Stimulated activated naive CD8-positive, alpha-beta T cell treated with anti-CD3 and anti-CD28 coated beads, Interleukin-15, Interleukin-2, amounts not matched to agents 100 ng/mL and 50 ng/mL, for 24 hours (primary cell): Measurements from ENCODE around the gene BLACAT1.
A peak's percentile ranks its signal among the peaks of the same experiment; 100 is the strongest.

Experiments
- H3K27ac Mint-ChIP-seq: one replicate; pipeline ENCODE4 v1.8.0; 2021; ENCODE audit warnings: mild to moderate bottlenecking, mixed read lengths
- H3K27me3 Mint-ChIP-seq: one replicate; pipeline ENCODE4 v1.8.0; 2021; ENCODE audit warnings: mixed read lengths
- H3K36me3 Mint-ChIP-seq: one replicate; pipeline ENCODE4 v1.8.0; 2021; ENCODE audit warnings: low read depth, mixed read lengths
- H3K4me1 Mint-ChIP-seq: one replicate; pipeline ENCODE4 v1.8.0; 2021; ENCODE audit warnings: low read depth, mixed read lengths
- H3K4me3 Mint-ChIP-seq: one replicate; pipeline ENCODE4 v1.8.0; 2021; ENCODE audit warnings: mild to moderate bottlenecking, mixed read lengths
- H3K9me3 Mint-ChIP-seq: one replicate; pipeline ENCODE4 v1.8.0; 2021; ENCODE audit warnings: mixed read lengths

The BLACAT1 gene

GRCh38 chr1:205455581-205456382 is at the start of gene BLACAT1:
TSS of gene BLACAT1 (minus strand) at chr1:205456045.
- H3K27me3 Mint-ChIP-seq, result peaks cover 75% of the 10 kb centered on the region
- no peaks in the 10 kb centered on the region for H3K9me3 Mint-ChIP-seq
- H3K27ac Mint-ChIP-seq, result no peak within 1 kb of the TSS
- no peaks in the 10 kb centered on the region for H3K36me3 Mint-ChIP-seq
- peak within 1 kb of the TSS; percentile 70 for H3K4me3 Mint-ChIP-seq
- peaks cover 15% of the 10 kb centered on the region for H3K4me1 Mint-ChIP-seq

GRCh38 chr1:205505076-205505729 is 49.4 kb upstream of the BLACAT1 start:
- H3K36me3 Mint-ChIP-seq, result no peaks in the 10 kb centered on the region

GRCh38 chr1:205504311-205505075 is 48.6 kb upstream of the BLACAT1 start, which contains the start of gene CDK18:
TSS of gene CDK18 (plus strand) at chr1:205504669. CDS start at chr1:205523168, 18,499 bp downstream.
- peaks cover 13% of the 10 kb centered on the region for H3K4me1 Mint-ChIP-seq
- H3K27ac Mint-ChIP-seq, result no peak within 1 kb of the TSS
- H3K9me3 Mint-ChIP-seq, result no peaks in the 10 kb centered on the region
- no peaks in the 10 kb centered on the region for H3K27me3 Mint-ChIP-seq
- no peaks in the 10 kb centered on the region for H3K36me3 Mint-ChIP-seq
- H3K4me3 Mint-ChIP-seq, result peak within 1 kb of the TSS; percentile 74

More at GRCh38 chr1:205505076-205505729, 49.4 kb upstream of the BLACAT1 start:
- H3K27ac Mint-ChIP-seq, result no peak overlapping the region
- peak overlapping the region; percentile 74 for H3K4me3 Mint-ChIP-seq
- no peaks in the 10 kb centered on the region for H3K9me3 Mint-ChIP-seq
- no peaks in the 10 kb centered on the region for H3K27me3 Mint-ChIP-seq
- H3K4me1 Mint-ChIP-seq, result peaks cover 13% of the 10 kb centered on the region

GRCh38 chr1:205502992-205503391 is 47.1 kb upstream of the BLACAT1 start:
- Mint-ChIP-seq H3K27ac (no peak overlapping the region), H3K27me3 (no peaks in the 10 kb centered on the region), H3K9me3 (no peaks in the 10 kb centered on the region), H3K36me3 (no peaks in the 10 kb centered on the region), H3K4me1 (peaks cover 13% of the 10 kb centered on the region), H3K4me3 (no peak overlapping the region)

- H3K36me3 Mint-ChIP-seq, result no peaks in the 10 kb centered on the region
- H3K27me3 Mint-ChIP-seq, result no peaks in the 10 kb centered on the region
- H3K27ac Mint-ChIP-seq, result no peak overlapping the region
- peaks cover 13% of the 10 kb centered on the region for H3K4me1 Mint-ChIP-seq
- H3K9me3 Mint-ChIP-seq, result no peaks in the 10 kb centered on the region
- no peak overlapping the region for H3K4me3 Mint-ChIP-seq
Measured at GRCh38 chr1:205502111-205502810, 46.4 kb upstream of the BLACAT1 start.

- H3K27ac Mint-ChIP-seq, result no peak overlapping the region
- no peaks in the 10 kb centered on the region for H3K36me3 Mint-ChIP-seq
- H3K4me3 Mint-ChIP-seq, result no peak overlapping the region
- H3K4me1 Mint-ChIP-seq, result peaks cover 13% of the 10 kb centered on the region
- peaks cover 2% of the 10 kb centered on the region for H3K27me3 Mint-ChIP-seq
- H3K9me3 Mint-ChIP-seq, result no peaks in the 10 kb centered on the region
Measured at GRCh38 chr1:205500240-205501233, 44.7 kb upstream of the BLACAT1 start.

- H3K27me3 Mint-ChIP-seq, result peaks cover 2% of the 10 kb centered on the region
- H3K4me1 Mint-ChIP-seq, result peaks cover 5% of the 10 kb centered on the region
- H3K27ac Mint-ChIP-seq, result no peak overlapping the region
- H3K36me3 Mint-ChIP-seq, result no peaks in the 10 kb centered on the region
- no peak overlapping the region for H3K4me3 Mint-ChIP-seq
- no peaks in the 10 kb centered on the region for H3K9me3 Mint-ChIP-seq
Measured at GRCh38 chr1:205499789-205500188, 43.9 kb upstream of the BLACAT1 start.

GRCh38 chr1:205497351-205497750 is 41.5 kb upstream of the BLACAT1 start:
- H3K27ac Mint-ChIP-seq, result no peak overlapping the region
- peaks cover 21% of the 10 kb centered on the region for H3K27me3 Mint-ChIP-seq
- H3K36me3 Mint-ChIP-seq, result no peaks in the 10 kb centered on the region
- H3K9me3 Mint-ChIP-seq, result no peaks in the 10 kb centered on the region
- H3K4me3 Mint-ChIP-seq, result no peak overlapping the region
- no peaks in the 10 kb centered on the region for H3K4me1 Mint-ChIP-seq

GRCh38 chr1:205496661-205497060 is 40.8 kb upstream of the BLACAT1 start:
- H3K4me3 Mint-ChIP-seq, result no peak overlapping the region

GRCh38 chr1:205495237-205495823 is 39.5 kb upstream of the BLACAT1 start:
- Mint-ChIP-seq H3K36me3 (no peaks in the 10 kb centered on the region), H3K9me3 (no peaks in the 10 kb centered on the region), H3K27me3 (peaks cover 36% of the 10 kb centered on the region), H3K4me3 (no peak overlapping the region), H3K27ac (no peak overlapping the region), H3K4me1 (no peaks in the 10 kb centered on the region)

More at GRCh38 chr1:205496661-205497060, 40.8 kb upstream of the BLACAT1 start:
- Mint-ChIP-seq H3K9me3 (no peaks in the 10 kb centered on the region), H3K36me3 (no peaks in the 10 kb centered on the region), H3K27me3 (peaks cover 28% of the 10 kb centered on the region), H3K27ac (no peak overlapping the region), H3K4me1 (no peaks in the 10 kb centered on the region)

- no peaks in the 10 kb centered on the region for H3K36me3 Mint-ChIP-seq
Measured at GRCh38 chr1:205494115-205494514, 38.3 kb upstream of the BLACAT1 start.

GRCh38 chr1:205493241-205494085 is 37.6 kb upstream of the BLACAT1 start:
- Mint-ChIP-seq H3K36me3 (no peaks in the 10 kb centered on the region), H3K27me3 (peaks cover 47% of the 10 kb centered on the region), H3K4me1 (no peaks in the 10 kb centered on the region), H3K27ac (no peak overlapping the region), H3K4me3 (no peak overlapping the region), H3K9me3 (no peaks in the 10 kb centered on the region)

More at GRCh38 chr1:205494115-205494514, 38.3 kb upstream of the BLACAT1 start:
- no peaks in the 10 kb centered on the region for H3K4me1 Mint-ChIP-seq
- no peak overlapping the region for H3K27ac Mint-ChIP-seq
- no peak overlapping the region for H3K4me3 Mint-ChIP-seq
- peaks cover 43% of the 10 kb centered on the region for H3K27me3 Mint-ChIP-seq
- no peaks in the 10 kb centered on the region for H3K9me3 Mint-ChIP-seq
